ENCODE results near the gene TREH. TPM values are rescaled to one million over a fixed set of nuclear protein-coding genes. Genes with fewer than 3 reads are reported as not detected.
A peak's percentile ranks its signal among the peaks of the same experiment; 100 is the strongest.

The TREH gene
- total RNA-seq, 1 donor from 2014 or later, result 0.25 TPM

- intact Hi-C loops (cut with DNase I), result no loop called here
- no peak for TF ChIP-seq POLR2A (IDR thresholded peaks at IDR 0.05)
- no peak for TF ChIP-seq POLR2AphosphoS5 (IDR thresholded peaks at IDR 0.05; ENCODE audit: insufficient read depth in 1 of 2, low read depth in 1 of 2)
- no peak for TF ChIP-seq CTCF (IDR thresholded peaks at IDR 0.05)
- DNase-seq (ENCODE audit: extremely low spot score in 2 of 2), result no peak
These were observed 18.6 kb downstream of the TREH start for GRCh38 chr11:118660681-118661424.

GRCh38 chr11:118659953-118660680 is 19.3 kb downstream of the TREH start:
- peak in 1 of 2 donors; percentile 86 for DNase-seq (ENCODE audit: extremely low spot score in 2 of 2)
- no peak for TF ChIP-seq POLR2A (IDR thresholded peaks at IDR 0.05)
- peak in 1 of 2 donors; percentile 2 for TF ChIP-seq POLR2AphosphoS5 (IDR thresholded peaks at IDR 0.05; ENCODE audit: insufficient read depth in 1 of 2, low read depth in 1 of 2)
- H3K4me1 ChIP-seq, result peaks cover 14% of the 10 kb centered on the region
- no peaks in the 10 kb centered on the region for H3K27me3 ChIP-seq
- H3K9me3 ChIP-seq, result no peaks in the 10 kb centered on the region
- no peak overlapping the region for H3K4me3 ChIP-seq
- peak overlapping the region; percentile 80 for H3K27ac ChIP-seq
- intact Hi-C loops (cut with DNase I), result loop anchor here (5.0 kb wide), 1 partner anchor 63 kb away; no protein-coding TSS in a partner anchor
- H3K36me3 ChIP-seq, result peaks cover 0 to 14% of the 10 kb centered on the region in 2 donors

More at GRCh38 chr11:118660681-118661424, 18.6 kb downstream of the TREH start:
- Histone ChIP-seq H3K9me3 (no peaks in the 10 kb centered on the region), H3K36me3 (peaks cover 0 to 12% of the 10 kb centered on the region in 2 donors), H3K27me3 (no peaks in the 10 kb centered on the region), H3K27ac (no peak overlapping the region), H3K4me1 (peaks cover 14% of the 10 kb centered on the region), H3K4me3 (no peak overlapping the region)

- DNase-seq (ENCODE audit: extremely low spot score in 2 of 2), result no peak
- Histone ChIP-seq H3K4me1 (peaks cover 14% of the 10 kb centered on the region), H3K27ac (peak overlapping the region; percentile 80), H3K9me3 (no peaks in the 10 kb centered on the region), H3K36me3 (peaks cover 0 to 14% of the 10 kb centered on the region in 2 donors), H3K27me3 (no peaks in the 10 kb centered on the region), H3K4me3 (no peak overlapping the region)
- intact Hi-C loops (cut with DNase I), result loop anchor here (5.0 kb wide), 1 partner anchor 62 kb away; no protein-coding TSS in a partner anchor
- TF ChIP-seq POLR2A (IDR thresholded peaks at IDR 0.05), result no peak
- peak; percentile 80 to 96 (median 88) for TF ChIP-seq CTCF (IDR thresholded peaks at IDR 0.05)
- TF ChIP-seq POLR2AphosphoS5 (IDR thresholded peaks at IDR 0.05; ENCODE audit: insufficient read depth in 1 of 2, low read depth in 1 of 2), result peak; percentile 37 to 72
These were observed 20.0 kb downstream of the TREH start for GRCh38 chr11:118659314-118659952.

- DNase-seq (ENCODE audit: extremely low spot score in 2 of 2), result no peak
- no peak for TF ChIP-seq CTCF (IDR thresholded peaks at IDR 0.05)
- TF ChIP-seq POLR2A (IDR thresholded peaks at IDR 0.05), result no peak
- TF ChIP-seq POLR2AphosphoS5 (IDR thresholded peaks at IDR 0.05; ENCODE audit: insufficient read depth in 1 of 2, low read depth in 1 of 2), result no peak
- Histone ChIP-seq H3K36me3 (peaks cover 0 to 20% of the 10 kb centered on the region in 2 donors), H3K27ac (peak overlapping the region; percentile 80), H3K27me3 (no peaks in the 10 kb centered on the region), H3K9me3 (no peaks in the 10 kb centered on the region), H3K4me1 (peaks cover 14% of the 10 kb centered on the region), H3K4me3 (no peak overlapping the region)
- intact Hi-C loops (cut with DNase I), result loop anchor here (5.0 kb wide), 1 partner anchor 61 kb away; no protein-coding TSS in a partner anchor
These were observed 20.8 kb downstream of the TREH start for GRCh38 chr11:118658429-118659313.

Measured in vagina (tissue), 2 donors.